ENCODE measurements around the gene LHFPL3. TPM values are rescaled to one million over a fixed set of nuclear protein-coding genes. Genes with fewer than 3 reads are reported as not detected.

LHFPL3 gene
- total and polyA plus RNA-seq, 2 donors (not counting 3 experiments of a cell fraction or from before 2014, with no cell fraction given): not detected

- Histone ChIP-seq H3K9me1 (replicated peaks; ENCODE audit: control insufficient read depth, extremely low read depth, insufficient read depth, low read length) (no peaks in the 10 kb centered on the region), H3K4me2 (ENCODE audit: insufficient read depth, low read length) (no peak overlapping the region), H3K4me1 (ENCODE audit: control insufficient read depth, extremely low read depth, insufficient read depth, low read length) (no peaks in the 10 kb centered on the region), H3K79me2 (ENCODE audit: control insufficient read depth, insufficient read depth, low read length) (no peaks in the 10 kb centered on the region), H4K20me1 (replicated peaks; ENCODE audit: control insufficient read depth, extremely low read depth, insufficient read depth, low read length) (no peaks in the 10 kb centered on the region), H3K27me3 (ENCODE audit: control insufficient read depth in 2 of 2, insufficient read depth in 2 of 2, low read length in 2 of 2) (no peaks in the 10 kb centered on the region), H3K27ac (ENCODE audit: insufficient read depth, low read depth, low read length) (no peak overlapping the region), H3K4me3 (replicated peaks in 1 of 3; ENCODE audit: insufficient read depth in 1 of 3, low read depth in 1 of 3, low read length in 3 of 3) (no peak overlapping the region), H2AFZ (ENCODE audit: low read depth, low read length) (no peak overlapping the region), H3K9ac (replicated peaks; ENCODE audit: extremely low read depth, insufficient read depth, low read length) (no peak overlapping the region), H3K36me3 (ENCODE audit: control insufficient read depth in 2 of 2, extremely low read depth in 1 of 2, insufficient read depth in 2 of 2, low read length in 2 of 2) (no peaks in the 10 kb centered on the region), H3K9me3 (replicated peaks; ENCODE audit: control insufficient read depth, insufficient read depth, low read length) (no peaks in the 10 kb centered on the region)
- FAIRE-seq (no peak), DNase-seq (ENCODE audit: low read depth, low spot score) (no peak)
- intact Hi-C loops (cut with micrococcal nuclease) (no loop called here), dilution Hi-C loops (cut with MboI; ENCODE audit: extremely low pct_ligation_motif_present, low sequenced_read_pairs) (no loop called here)
- ChIA-PET CTCF (no interaction called here), POLR2A (no interaction called here)
- no TSS peak for BruUV-seq (replicated peaks)
- TF ChIP-seq MYC (IDR thresholded peaks at IDR 0.05; ENCODE audit: low read depth, low read length): no peak
- TF ChIP-seq JUN (IDR thresholded peaks at IDR 0.05; ENCODE audit: borderline replicate concordance, insufficient read depth, insufficient read length, low read depth): no peak
- TF ChIP-seq EZH2 (IDR thresholded peaks at IDR 0.05; ENCODE audit: borderline replicate concordance, low read depth, low read length, severe bottlenecking): no peak
- no peak for TF ChIP-seq MAX (IDR thresholded peaks at IDR 0.05; ENCODE audit: insufficient read depth, insufficient read length)
- no peak for TF ChIP-seq CTCF (IDR thresholded peaks at IDR 0.05; ENCODE audit: extremely low read depth in 1 of 2, insufficient read depth in 1 of 2, low read depth in 1 of 2, low read length in 2 of 2)
- TF ChIP-seq POLR2A (IDR thresholded peaks at IDR 0.05; ENCODE audit: low read depth, low read length): no peak
- no peak for TF ChIP-seq FOS (IDR thresholded peaks at IDR 0.05; ENCODE audit: borderline replicate concordance, insufficient read depth, low read length)
- TF ChIP-seq GATA2 (IDR thresholded peaks at IDR 0.05; ENCODE audit: insufficient read depth, insufficient read length, low read depth, low read length): no peak
- TF ChIP-seq POLR2AphosphoS5 (IDR thresholded peaks at IDR 0.05; ENCODE audit: insufficient read depth, low read depth, low read length): no peak
Measured at GRCh38 chr7:104664648-104665047, 336.2 kb downstream of the LHFPL3 start.

All from endothelial cell of umbilical vein (primary cell).